OCI-LY3 (cell line): Measurements from ENCODE around the gene EFCAB8.

Experiments used
- EZH2phosphoT487 ChIP-seq: fragments of 200-600 bp; shearing (Covaris generic); IDR thresholded peaks from 2 replicates; pipeline ENCODE4 v1.6.1; 2018; ENCODE audit warnings: antibody characterized with exemption, mixed run types, low read depth
- TF ChIP-seq, protein P1 (sequence below): fragments of 200-600, 300-600 bp; sonication (generic); IDR thresholded peaks from 2 replicates; pipeline ENCODE4 v1.5.1; 2014; ENCODE audit warnings: antibody characterized with exemption, low read length, low read depth

DNA sequence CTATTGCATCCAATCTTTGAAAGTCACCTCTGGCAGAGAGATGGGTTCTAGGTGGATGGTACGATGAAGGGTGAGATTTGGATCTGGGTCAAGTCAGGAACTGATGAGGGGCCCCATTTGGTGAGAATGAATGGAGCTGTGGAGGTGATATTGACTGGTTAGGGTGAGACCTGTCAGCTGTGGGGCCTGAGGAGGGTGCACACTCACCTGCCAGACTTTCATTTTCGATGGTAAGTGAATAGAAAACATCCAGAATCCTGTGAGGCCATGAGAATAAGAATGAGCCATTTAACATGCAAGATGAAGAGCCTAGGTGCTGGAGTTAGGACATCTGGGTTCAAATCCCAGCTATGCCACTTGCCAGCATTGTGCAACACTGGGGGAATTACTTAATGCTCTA lies 138.7 kb downstream of the EFCAB8 start:
- TF ChIP-seq, protein P1, sequence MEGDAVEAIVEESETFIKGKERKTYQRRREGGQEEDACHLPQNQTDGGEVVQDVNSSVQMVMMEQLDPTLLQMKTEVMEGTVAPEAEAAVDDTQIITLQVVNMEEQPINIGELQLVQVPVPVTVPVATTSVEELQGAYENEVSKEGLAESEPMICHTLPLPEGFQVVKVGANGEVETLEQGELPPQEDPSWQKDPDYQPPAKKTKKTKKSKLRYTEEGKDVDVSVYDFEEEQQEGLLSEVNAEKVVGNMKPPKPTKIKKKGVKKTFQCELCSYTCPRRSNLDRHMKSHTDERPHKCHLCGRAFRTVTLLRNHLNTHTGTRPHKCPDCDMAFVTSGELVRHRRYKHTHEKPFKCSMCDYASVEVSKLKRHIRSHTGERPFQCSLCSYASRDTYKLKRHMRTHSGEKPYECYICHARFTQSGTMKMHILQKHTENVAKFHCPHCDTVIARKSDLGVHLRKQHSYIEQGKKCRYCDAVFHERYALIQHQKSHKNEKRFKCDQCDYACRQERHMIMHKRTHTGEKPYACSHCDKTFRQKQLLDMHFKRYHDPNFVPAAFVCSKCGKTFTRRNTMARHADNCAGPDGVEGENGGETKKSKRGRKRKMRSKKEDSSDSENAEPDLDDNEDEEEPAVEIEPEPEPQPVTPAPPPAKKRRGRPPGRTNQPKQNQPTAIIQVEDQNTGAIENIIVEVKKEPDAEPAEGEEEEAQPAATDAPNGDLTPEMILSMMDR: no peak
- TF ChIP-seq EZH2phosphoT487: no peak
